A549 (cell line): ENCODE results near the gene RGS19.

Experiments
- CBX8 ChIP-seq: fragments of 200-600 bp; sonication (generic); IDR thresholded peaks from 2 replicates; pipeline ENCODE4 v1.6.1; 2016
- HOXB5 ChIP-seq: fragments of 250-450 bp; sonication (Bioruptor Pico); IDR thresholded peaks from 2 replicates; pipeline ENCODE4 v1.5.0; 2020; ENCODE audit warnings: mild to moderate bottlenecking, moderate library complexity
- POLR2A ChIP-seq: IDR thresholded peaks from 2 replicates; pipeline ENCODE4 v1.6.1; 2012; ENCODE audit warnings: mild to moderate bottlenecking, low read length
- RCOR1 ChIP-seq: fragments of 150-350 bp; IDR thresholded peaks from 2 replicates; pipeline ENCODE4 v1.6.1; 2014; ENCODE audit warnings: antibody characterized with exemption, low read length, low read depth
- TF ChIP-seq, protein P1 (sequence below): fragments of >200 bp; sonication (Bioruptor Twin); formaldehyde crosslinking; IDR thresholded peaks from 3 replicates; pipeline ENCODE4 v1.5.1; 2016

DNA sequence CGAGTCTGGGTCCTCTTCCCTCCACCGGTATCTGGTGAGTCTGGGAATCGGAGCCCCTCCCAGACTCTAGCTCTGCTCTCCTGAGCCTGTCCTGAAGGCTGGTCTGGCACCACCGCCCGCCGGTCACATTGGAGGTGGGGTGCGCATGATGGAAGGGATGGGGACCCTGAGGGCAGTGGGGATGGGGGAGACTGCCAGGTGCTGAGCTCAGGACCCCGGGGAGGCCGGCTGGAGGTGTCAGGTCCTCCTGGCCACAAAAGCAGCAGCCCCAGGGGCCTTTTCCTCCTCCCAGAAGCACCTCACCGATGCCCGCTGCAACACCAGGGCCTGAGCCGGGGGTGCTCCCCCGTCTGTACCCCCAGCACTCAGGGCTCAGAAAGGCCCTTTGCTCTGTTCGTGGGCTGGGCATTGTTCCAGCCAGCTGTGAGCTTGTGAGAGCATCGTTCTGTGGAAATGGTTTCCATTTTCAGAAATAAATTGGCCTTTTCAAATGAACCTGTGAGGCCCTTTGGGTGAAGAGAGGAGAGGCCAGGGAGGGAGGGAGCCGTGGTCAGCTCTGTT lies 30.6 kb upstream of the RGS19 start:
- no peak for TF ChIP-seq HOXB5 (CRISPR knock-in tag)
- TF ChIP-seq POLR2A = no peak
- no peak for TF ChIP-seq RCOR1
- TF ChIP-seq, protein P1, sequence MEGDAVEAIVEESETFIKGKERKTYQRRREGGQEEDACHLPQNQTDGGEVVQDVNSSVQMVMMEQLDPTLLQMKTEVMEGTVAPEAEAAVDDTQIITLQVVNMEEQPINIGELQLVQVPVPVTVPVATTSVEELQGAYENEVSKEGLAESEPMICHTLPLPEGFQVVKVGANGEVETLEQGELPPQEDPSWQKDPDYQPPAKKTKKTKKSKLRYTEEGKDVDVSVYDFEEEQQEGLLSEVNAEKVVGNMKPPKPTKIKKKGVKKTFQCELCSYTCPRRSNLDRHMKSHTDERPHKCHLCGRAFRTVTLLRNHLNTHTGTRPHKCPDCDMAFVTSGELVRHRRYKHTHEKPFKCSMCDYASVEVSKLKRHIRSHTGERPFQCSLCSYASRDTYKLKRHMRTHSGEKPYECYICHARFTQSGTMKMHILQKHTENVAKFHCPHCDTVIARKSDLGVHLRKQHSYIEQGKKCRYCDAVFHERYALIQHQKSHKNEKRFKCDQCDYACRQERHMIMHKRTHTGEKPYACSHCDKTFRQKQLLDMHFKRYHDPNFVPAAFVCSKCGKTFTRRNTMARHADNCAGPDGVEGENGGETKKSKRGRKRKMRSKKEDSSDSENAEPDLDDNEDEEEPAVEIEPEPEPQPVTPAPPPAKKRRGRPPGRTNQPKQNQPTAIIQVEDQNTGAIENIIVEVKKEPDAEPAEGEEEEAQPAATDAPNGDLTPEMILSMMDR = no peak
- TF ChIP-seq CBX8 = no peak
